Germinal center (tissue), 1 donor: ENCODE measurements around the gene PDZD2.

Experiments
- DNase-seq: peaks from one replicate; pipeline ENCODE4 v3.0.0; 2012; ENCODE audit warnings: mixed read lengths, low spot score

PDZD2 gene

DNA sequence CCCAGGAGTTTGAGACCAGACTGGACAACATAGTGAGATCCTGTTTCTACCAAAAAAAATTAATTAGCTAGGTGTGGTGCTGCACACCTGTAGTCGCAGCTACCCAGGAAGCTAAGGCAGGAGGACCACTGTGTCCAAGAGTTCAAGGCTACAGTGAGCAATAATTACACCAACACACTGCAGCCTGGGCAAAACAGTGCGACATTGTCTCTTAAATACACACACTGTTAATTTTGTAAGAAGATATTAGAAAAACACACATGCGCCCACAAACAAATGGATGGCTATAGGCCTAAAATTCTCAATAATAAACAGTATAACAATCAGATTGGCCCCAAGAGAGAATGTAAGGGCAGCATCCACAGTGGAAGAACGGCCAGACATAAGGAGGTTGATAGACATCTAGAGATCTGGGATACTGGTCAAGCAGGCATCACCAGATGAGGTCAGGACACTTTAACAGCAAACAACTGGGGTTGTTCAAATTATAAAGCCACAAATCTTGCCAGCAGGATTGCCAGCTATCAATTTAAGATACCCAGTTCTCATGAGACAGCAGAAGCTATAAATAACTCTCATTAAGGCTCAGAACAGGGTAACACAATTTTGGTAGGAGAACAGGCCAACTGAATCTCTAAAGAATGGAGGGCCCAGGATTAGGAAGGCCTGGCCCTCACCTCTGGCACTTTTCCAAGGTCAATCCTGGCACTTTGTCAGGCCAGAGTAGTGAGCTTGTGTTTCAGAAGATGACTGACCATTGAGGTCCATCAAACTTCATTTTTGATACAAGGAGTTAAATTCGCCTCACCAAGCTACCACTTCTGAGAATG, 505.7 kb downstream of the PDZD2 start:
- DNase-seq: no peak

DNA sequence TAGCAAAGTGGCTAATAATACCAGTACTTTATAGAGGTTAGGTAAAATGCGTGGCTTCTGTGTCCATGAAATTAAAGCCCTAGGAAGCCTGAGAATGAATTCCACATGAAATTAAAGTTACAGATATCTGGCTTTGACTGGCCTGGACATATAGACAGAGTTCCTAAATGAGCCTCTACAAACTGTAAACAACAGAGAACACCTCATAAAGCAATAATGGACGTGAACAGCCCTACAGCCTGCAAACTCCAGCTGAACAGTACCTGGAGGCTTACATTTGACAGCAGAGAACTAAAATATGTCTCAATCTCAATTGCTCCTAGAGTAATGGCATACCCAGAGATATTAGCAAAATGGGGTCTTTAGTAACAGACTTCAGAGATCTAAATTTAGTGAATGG, 506.4 kb downstream of the PDZD2 start:
- DNase-seq: no peak

DNA sequence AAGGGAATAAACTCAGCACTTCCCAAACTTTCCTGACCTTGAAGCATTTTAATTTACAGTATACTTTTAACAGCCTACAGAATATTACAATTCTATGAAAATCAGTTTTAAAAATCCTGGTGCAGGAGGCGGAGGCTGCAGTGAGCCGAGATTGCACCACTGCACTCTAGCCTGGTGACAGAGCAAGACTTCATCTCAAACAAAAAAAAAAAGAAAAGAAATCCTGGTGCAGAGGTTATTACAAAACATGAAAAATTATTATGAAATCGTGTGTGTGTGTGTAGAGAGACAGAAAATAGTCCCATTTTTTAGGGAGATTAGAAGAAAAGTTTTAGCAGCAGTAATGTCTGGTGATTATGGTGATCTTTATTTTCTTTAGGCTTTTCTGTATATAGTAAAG, 508.3 kb downstream of the PDZD2 start:
- DNase-seq: no peak

DNA sequence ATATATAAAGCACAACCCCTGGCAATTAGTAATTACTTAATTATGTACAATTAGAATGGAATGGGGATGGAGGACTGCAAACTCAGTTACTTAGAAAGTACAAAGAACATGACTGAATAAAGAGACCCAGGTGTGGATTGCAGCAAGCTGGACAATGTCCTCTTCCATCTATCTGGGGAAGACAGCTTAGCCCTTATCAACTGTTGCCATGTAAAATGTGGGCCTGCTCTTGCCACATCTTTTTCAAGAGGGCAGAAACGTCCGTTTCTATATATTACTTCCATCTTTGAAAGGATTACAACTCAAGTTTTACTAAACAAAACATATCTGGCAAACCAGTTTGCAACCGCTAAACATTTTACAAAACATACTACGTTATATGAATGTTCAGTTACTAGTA, 509.0 kb downstream of the PDZD2 start:
- DNase-seq: no peak

DNA sequence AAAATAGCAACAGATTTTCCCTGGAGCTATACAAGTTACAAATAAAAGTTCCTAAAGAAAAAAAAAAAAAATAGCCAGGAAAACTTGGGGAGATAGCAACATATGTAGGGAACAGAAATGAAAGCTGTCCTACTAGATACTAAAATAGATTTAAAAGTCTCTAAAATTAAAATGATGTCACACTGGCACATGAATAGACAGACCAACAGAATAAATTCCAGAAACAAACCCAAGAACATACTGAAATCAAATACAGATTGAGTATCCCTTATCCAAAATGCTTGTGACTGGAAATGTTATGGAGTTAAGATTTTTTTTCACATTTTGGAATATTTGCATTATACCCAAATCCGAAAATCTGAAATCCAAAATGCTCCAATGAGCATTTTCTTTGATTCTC, 511.4 kb downstream of the PDZD2 start:
- DNase-seq: no peak

DNA sequence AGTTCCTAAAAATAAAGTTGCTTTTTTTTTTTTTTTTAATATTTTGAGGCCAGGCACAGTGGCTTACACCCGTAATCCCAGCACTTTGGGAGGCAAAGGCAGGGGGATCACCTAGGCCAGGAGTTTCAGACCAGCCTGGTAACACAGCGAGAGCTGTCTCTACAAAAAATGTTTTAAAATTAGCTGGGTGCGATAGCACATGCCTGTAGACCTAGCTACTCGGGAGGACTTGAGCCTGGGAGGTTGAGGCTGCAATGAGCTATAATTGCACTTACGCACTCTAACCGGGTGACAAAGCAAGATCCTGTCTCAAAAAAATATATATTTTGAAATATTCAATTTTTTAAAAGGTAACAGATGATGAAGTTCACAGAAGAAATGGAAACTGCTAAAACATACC, 512.3 kb downstream of the PDZD2 start:
- no peak for DNase-seq

DNA sequence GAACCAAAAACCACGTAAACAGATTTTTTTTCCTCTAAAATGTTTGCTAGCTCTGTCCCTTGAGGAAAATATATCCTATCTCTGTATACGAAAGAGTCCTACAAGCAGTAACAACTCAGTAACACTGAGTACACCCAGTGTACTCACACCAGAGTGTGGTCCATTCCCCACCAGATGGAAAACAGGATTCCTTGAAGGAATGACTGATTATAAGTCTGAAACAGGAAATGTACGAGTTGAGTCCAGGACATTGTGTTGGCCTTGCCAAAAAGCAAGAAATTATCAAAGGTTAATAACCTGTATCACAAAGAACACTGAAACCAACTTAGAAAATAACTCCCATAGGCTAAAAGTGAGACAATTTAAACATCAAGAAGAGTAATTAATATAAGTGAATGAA, 514.8 kb downstream of the PDZD2 start:
- no peak for DNase-seq

DNA sequence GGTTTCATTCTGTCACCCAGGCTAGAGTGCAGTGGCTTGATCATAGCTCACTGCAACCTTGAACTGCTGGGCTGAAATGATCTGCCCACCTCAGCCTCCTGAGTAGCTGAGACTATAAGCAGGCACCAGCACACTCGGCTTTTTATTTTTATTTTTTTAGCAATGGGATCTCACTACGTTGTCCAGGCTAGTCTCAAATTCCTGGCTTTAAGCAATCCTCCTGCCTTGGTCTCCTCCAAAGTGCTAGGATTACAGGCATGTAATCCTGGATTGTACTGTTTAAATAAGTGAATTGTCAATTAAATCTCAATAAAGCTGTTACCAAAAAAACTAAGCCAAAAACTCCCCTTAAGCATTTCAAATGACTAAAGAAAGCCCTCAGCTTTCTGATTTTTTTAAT, 516.3 kb downstream of the PDZD2 start:
- DNase-seq: no peak

DNA sequence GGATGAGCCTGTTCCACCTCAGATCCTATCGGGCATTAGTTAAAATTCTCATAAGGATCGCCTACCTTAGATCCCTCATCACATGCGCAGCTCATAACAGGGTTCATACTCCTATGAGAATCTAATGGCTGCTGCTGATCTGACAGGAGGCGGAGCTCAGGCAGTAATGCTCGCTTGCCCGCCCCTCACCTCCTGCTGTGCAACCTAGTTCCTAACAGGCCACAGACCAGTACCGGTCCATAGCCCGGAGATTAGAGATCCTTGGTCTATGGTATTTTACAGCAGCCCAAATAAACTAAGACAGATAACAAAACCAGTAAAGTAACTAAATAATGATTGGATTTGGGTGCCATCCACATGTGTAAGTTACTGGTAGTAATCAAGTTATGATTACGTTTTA, 517.7 kb downstream of the PDZD2 start:
- DNase-seq: no peak

DNA sequence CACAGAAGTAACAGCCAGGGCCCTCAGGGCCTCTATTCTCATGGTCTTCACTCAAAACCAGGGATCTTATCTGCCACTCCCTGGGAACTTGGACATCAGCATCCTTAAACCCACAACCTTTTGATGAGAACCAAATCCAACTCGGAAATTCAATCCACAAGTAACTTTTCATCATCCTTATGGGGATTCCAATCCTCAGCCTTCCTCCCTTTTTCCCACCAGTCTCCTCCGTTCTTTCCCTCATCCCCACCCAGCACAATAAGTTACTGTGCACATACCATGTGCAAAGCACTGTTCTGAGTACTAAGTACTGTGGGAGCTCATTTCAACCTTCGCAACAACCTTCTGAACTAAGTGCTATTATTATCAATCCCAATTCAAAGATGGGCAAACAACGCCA, 518.1 kb downstream of the PDZD2 start:
- DNase-seq: no peak

DNA sequence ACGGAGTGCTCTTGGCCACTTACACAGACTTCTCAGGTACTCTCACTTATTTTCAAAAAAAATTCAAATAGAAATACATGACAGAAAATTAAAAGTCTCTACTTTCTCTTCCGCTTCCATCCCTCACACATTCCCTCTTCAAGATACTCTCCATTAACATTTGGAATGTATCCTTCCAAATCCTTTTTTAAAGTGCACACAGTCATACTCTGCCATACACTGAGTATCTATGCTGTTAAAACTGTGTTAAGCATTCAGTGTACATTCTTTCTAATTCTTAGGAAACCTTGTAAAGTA, 519.7 kb downstream of the PDZD2 start:
- no peak for DNase-seq

DNA sequence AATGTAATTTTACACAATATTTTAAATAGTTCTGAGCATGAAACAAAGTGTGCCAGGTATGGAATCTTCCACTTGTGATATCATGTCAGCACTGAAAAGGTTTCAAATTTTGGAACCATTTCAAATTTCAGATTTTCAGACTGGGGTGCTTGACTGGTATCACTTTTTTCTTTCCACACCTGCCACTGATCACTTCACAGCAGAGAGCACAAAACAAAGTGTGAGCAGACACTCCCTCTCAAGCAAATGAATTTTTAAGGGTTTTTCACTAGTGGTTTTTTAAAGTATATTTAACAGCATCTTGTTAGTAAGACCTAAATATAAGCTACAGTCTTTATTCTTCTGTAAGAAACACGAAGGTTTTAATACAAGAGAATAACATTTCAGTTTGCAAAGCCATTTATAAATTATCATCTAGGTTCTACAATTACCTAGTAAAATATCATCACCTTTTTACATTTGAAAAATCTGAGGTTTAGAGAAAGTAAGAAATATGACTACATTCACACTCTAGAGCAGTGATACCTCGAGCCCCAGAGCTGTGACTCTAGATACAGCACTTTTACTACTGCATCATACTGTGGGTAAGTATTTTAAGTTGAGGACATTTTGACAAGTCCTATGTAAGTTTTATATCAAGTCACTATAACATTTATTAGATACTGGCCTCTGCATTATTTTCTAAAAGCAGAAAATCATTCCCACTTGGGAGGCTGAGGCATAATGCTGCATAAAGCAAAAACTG, 520.6 kb downstream of the PDZD2 start:
- DNase-seq: no peak

DNA sequence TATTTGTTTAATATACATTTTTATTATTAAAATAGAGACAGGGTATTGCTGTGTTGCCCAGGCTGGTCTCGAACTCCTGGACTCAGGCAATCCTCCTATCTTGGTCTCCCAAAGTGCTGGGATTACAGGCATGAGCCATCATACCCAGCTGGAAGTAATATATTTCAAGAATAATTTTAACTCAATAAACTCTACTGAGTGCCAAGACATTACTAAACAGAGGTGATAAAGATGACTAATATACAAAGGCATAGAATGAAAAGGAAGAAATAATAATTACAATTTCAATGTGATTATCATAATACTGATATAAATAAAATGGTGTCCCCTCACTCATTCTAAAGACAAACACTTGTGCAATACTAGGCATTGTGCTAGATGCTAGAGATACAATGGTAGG, 521.3 kb downstream of the PDZD2 start:
- DNase-seq: no peak
